ACC112 (cell line): ENCODE results near the gene ZNF732.

ENCODE experiments used
- H2AFZ ChIP-seq: fragments of 200-600 bp; sonication (generic); one replicate; pipeline ENCODE4 v1.6.0; 2017; ENCODE audit warnings: antibody characterized with exemption, low read length; ENCODE audit not compliant: unreplicated experiment
- H3K27ac ChIP-seq: fragments of 200-600 bp; sonication (generic); 2 replicates; pipeline ENCODE4 v1.5.1; 2014; ENCODE audit warnings: low read depth, mild to moderate bottlenecking, antibody characterized with exemption, low read length, moderate library complexity
- H3K27me3 ChIP-seq: fragments of 200-600 bp; sonication (generic); 2 replicates; pipeline ENCODE4 v1.6.1; 2014; ENCODE audit warnings: mild to moderate bottlenecking, antibody characterized with exemption, low read length, moderate library complexity, mixed read lengths; ENCODE audit not compliant: insufficient read depth
- H3K36me3 ChIP-seq: fragments of 200-600 bp; sonication (generic); 2 replicates; pipeline ENCODE4 v1.6.1; 2016; ENCODE audit warnings: mild to moderate bottlenecking, antibody characterized with exemption, low read length, moderate library complexity, mixed read lengths; ENCODE audit not compliant: insufficient read depth
- H3K4me1 ChIP-seq: fragments of 200-600 bp; sonication (generic); one replicate; pipeline ENCODE4 v1.6.1; 2016; ENCODE audit warnings: low read length, mixed read lengths; ENCODE audit not compliant: insufficient read depth, unreplicated experiment, control insufficient read depth
- H3K4me3 ChIP-seq: fragments of 200-600 bp; sonication (generic); 2 replicates; pipeline ENCODE4 v1.5.1; 2014; ENCODE audit warnings: mild to moderate bottlenecking, low read depth, low read length
- H3K79me2 ChIP-seq: fragments of 200-600 bp; sonication (generic); one replicate; pipeline ENCODE4 v1.6.0; 2016; ENCODE audit warnings: low read length; ENCODE audit not compliant: control insufficient read depth, unreplicated experiment, insufficient read depth

Gene ZNF732

DNA sequence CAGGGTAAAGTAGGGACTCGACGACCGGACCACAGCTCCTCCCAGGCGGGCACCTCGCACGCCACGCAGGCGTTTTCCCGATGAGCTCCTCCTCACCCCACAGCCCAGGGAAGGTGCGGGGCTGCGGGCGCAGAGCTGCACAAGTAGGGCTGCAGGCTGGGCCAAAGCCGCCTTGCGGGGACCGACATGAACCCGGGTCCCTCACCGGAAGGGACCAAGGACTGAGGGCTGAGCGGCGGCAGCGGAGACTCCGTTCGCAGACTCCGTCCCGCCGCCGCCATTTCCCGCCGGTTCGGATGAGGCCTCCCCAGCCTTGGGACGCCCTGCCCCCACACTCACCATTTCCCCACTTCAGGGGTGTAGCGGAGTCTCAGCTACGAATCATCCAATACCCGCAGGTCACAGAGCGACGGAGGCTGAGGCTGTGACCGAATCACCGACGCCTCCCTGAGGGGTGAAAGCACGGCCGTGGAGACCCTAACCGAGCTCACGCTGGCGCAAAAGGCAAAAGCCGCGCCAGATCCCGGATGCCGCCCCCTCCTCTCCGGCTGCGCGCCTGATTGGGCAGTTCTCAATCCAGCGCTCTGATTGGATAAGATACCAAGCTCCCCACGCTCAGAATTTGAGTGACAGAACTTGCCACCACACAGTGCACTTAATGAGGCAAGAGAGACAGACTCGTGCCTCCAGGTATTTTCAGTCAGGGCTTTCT lies at the start of gene ZNF732:
Gene ZNF732 (minus strand): TSS at position 506 of the 712 bp plus-strand sequence. CDS start 164 bp downstream, at position 342.
- no peaks in the 10 kb centered on the region for H3K27me3 ChIP-seq
- peaks cover 7% of the 10 kb centered on the region for H3K36me3 ChIP-seq
- H3K4me1 ChIP-seq: no peaks in the 10 kb centered on the region
- peak within 1 kb of the TSS; percentile 45 for H2AFZ ChIP-seq
- peaks cover 15% of the 10 kb centered on the region for H3K79me2 ChIP-seq
- H3K4me3 ChIP-seq: peak within 1 kb of the TSS; percentile 81
- H3K27ac ChIP-seq: peak within 1 kb of the TSS; percentile 21

DNA sequence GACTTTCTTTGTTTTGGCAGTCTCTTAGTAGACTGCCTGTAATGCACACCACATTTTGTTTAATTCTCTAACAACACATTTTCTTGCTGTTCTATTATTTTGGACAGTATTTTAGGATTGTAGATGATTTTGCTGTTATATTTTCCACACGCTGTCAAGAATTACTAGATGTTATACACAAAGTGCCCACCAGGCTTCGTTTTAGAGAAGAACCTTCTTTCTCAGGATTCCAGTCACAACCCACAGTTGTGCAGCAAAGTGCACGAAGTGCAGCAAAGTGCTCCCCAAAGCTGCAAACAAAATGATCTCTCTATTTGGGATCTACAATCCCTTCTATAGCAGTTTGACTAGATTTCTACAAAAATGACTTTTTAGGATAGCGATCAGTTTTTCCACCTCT lies 34.7 kb upstream of the ZNF732 start:
- no peak overlapping the region for H3K27ac ChIP-seq
- H3K79me2 ChIP-seq: peaks cover 55% of the 10 kb centered on the region
- H3K27me3 ChIP-seq: no peaks in the 10 kb centered on the region
- H3K36me3 ChIP-seq: peaks cover 34% of the 10 kb centered on the region
- H3K4me3 ChIP-seq: no peak overlapping the region
- peaks cover 11% of the 10 kb centered on the region for H3K4me1 ChIP-seq
- H2AFZ ChIP-seq: no peak overlapping the region

DNA sequence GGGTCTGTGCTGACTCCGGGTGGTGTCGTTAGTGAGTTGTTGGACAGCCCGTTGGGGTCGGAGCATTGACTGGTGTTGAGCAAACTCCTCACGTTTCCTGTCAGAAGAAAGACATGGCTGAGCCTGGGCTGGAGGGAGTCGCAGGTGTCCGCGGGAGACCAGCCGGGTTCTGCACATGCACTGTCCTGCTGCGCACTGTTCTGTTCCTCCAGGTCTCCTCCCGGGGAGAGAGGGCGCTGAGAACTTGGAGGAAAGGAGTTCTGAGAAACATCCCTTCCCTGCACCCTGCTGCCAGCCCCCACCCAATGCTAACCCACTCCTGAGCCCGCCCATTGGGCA lies 33.5 kb upstream of the ZNF732 start:
- H3K36me3 ChIP-seq: peaks cover 23% of the 10 kb centered on the region
- H2AFZ ChIP-seq: no peak overlapping the region
- no peaks in the 10 kb centered on the region for H3K27me3 ChIP-seq
- H3K4me1 ChIP-seq: peaks cover 11% of the 10 kb centered on the region
- H3K4me3 ChIP-seq: peak overlapping the region; percentile 88
- H3K27ac ChIP-seq: peak overlapping the region; percentile 81; the same call in 1 of the 2 replicates
- peaks cover 51% of the 10 kb centered on the region for H3K79me2 ChIP-seq

DNA sequence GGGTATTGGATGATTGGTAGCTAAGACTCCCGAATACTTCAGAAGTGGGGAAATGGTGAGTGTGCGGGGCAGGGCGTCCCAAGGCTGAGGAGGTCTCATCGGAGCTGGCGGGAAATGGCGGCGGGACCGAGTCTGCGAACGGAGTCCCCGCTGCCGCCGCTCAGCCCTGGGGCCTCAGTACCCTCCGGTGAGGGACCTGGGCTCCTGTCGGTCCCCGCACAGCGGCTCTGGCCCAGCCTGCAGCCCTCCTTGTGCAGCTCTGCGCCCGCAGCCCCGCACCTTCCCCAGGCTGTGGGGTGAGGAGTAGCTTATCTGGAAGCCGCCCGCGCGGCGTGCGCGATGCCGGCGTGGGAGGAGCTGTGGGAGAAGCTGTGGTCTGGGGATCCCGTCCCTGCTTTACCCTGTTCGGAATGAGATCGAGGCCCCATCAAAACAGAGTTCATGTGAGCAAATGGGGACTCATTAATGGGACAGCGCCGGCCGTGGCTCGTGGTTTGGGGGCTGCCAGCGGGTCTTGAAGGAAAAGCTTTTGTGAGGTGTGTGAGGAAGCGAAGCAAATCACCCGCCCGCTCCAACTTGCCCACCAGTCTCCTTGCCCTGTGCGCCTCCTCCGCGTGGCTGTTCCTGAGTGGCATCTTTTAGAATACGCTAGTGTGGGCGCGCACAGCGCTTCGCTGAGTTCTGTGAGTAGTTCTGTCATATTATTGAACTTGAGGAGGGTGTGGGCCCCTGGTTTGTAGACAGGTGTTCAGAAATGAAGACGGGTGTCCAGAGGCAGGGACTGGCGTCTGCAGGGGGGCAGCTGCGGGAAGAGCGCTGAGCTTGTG lies 32.9 kb upstream of the ZNF732 start:
- H3K79me2 ChIP-seq: peaks cover 49% of the 10 kb centered on the region
- peak overlapping the region; percentile 88 for H3K4me3 ChIP-seq
- peaks cover 21% of the 10 kb centered on the region for H3K36me3 ChIP-seq
- H3K27ac ChIP-seq: peak overlapping the region; percentile 81
- no peaks in the 10 kb centered on the region for H3K27me3 ChIP-seq
- peak overlapping the region; percentile 62 for H2AFZ ChIP-seq
- H3K4me1 ChIP-seq: peaks cover 11% of the 10 kb centered on the region

DNA sequence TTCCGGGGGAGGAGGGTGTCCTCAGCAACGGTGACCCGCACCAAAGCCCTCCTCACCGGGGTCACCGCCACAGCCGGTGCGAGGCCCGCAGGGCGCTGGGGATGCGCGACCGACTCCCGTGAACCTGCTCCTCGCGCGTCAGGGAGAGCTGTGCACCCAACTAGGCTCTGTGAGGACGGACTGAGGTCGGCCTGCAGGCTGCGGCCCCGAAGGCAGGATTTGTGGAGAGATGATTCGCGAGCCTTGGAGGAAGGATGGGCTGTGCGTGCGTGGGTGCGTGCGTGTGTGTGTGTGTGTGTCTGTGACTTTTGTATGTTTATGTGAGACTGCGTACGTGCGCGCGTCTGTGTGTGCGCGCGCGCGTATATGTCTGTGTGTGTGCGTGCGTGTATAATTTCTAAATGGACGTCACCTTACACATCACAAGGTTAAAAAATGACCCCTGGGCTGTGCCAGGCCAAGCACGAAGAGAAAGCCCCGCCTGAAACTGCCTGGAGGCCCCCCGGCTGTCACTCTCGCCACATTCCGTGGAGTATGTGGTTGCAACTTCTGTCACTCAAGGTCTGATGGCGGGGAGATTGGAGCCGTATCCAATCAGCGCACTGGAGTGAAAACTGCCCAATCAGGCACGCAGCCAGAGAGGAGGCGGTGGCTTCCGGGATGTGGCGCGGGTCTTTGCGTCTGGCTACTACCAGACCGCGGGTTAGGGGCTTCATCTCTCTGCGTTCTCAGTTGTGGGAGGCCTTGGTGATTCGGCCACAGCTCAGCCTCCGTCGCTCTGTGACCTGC lies 32.1 kb upstream of the ZNF732 start, which contains the start of gene ZNF141:
Gene ZNF141 (plus strand): TSS at position 672 of the 789 bp plus-strand sequence. CDS start 170 bp downstream, outside the sequence.
- H3K27ac ChIP-seq: peak within 1 kb of the TSS; percentile 81
- peaks cover 11% of the 10 kb centered on the region for H3K4me1 ChIP-seq
- H3K36me3 ChIP-seq: peaks cover 17% of the 10 kb centered on the region
- peak within 1 kb of the TSS; percentile 68 for H2AFZ ChIP-seq
- no peaks in the 10 kb centered on the region for H3K27me3 ChIP-seq
- peak within 1 kb of the TSS; percentile 88 for H3K4me3 ChIP-seq
- H3K79me2 ChIP-seq: peaks cover 45% of the 10 kb centered on the region

DNA sequence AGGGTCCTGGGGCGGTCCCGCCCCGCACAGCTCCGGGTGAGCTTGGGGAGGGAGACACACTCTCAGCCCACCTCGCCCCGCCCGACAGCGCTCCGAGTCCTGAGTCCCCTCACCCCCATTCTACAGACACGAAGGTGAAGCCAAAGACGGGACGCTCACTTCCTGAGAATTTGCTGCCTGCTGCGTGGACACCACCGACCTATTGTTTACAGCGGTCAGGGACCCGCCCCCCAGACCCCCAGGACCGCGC lies 31.5 kb upstream of the ZNF732 start:
- Histone ChIP-seq H3K27me3 (no peaks in the 10 kb centered on the region), H3K27ac (peak overlapping the region; percentile 75), H2AFZ (peak overlapping the region; percentile 68), H3K79me2 (peaks cover 40% of the 10 kb centered on the region), H3K4me1 (peaks cover 11% of the 10 kb centered on the region), H3K4me3 (peak overlapping the region; percentile 88), H3K36me3 (peaks cover 14% of the 10 kb centered on the region)

DNA sequence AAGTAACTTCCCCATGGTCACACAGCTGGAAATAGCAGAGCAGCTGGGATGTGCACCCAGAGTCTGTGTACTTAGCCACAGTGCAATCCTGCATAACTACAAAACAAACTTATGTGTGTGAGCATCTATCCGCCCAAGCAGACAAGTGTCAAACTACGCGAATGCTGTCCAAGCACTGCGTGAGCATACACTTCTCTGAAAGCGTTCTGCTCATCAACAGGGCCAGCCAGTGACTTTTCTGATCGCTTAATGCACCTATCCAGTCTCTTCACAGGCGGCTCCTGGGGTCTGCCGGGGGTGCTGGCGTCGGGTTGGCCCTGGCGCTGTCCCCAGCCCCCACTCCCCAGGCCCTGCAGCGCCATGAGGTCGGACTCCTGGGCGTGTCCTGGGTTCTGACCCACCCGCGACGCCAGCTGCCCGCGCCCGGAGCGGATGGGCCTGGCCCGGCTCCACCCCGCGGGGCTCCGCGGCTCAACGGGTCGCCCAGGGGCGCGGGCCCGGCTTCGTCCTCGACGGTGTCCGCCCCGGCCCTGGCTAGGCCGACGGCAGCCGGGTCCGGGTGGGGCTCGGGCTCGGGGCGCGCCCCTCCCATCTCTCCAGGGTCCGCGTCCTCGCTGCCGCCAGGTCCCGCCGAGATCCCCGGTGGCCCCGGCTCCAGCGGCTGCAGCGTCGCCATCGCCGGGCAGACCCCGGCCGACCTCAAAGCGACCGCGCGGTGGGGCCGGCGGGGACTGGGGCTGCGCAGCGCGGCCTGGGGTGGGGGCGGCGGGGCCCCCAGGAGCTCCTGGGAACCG lies 31.0 kb upstream of the ZNF732 start:
- H3K4me3 ChIP-seq: peak overlapping the region; percentile 88
- H3K4me1 ChIP-seq: peaks cover 11% of the 10 kb centered on the region
- H3K27ac ChIP-seq: peak overlapping the region; percentile 75; the same call in 1 of the 2 replicates
- H3K79me2 ChIP-seq: peaks cover 34% of the 10 kb centered on the region
- H2AFZ ChIP-seq: peak overlapping the region; percentile 68
- H3K27me3 ChIP-seq: no peaks in the 10 kb centered on the region
- peaks cover 10% of the 10 kb centered on the region for H3K36me3 ChIP-seq

DNA sequence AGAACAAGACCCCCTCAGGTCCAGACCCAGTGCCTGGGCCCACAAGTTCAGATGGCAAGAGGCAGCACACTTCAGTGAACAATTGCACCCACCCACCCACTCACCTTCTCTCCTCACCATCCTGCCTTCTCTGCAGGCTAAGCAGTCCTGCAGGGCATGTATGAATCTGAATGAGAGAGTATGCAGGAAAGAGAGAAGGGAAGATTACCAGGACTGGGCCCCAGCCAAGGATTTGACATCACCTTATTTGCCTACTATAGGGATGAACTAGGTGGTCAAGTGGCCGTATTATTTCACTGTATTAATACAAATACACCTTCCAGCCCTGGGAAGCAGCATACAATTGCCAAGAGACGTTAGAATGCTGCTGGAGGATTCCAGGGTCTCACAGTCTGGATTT lies 30.2 kb upstream of the ZNF732 start:
- Histone ChIP-seq H3K27me3 (no peaks in the 10 kb centered on the region), H3K4me3 (peak overlapping the region; percentile 88), H3K79me2 (peaks cover 27% of the 10 kb centered on the region), H3K36me3 (peaks cover 8% of the 10 kb centered on the region), H3K27ac (no peak overlapping the region), H3K4me1 (peaks cover 11% of the 10 kb centered on the region), H2AFZ (no peak overlapping the region)

DNA sequence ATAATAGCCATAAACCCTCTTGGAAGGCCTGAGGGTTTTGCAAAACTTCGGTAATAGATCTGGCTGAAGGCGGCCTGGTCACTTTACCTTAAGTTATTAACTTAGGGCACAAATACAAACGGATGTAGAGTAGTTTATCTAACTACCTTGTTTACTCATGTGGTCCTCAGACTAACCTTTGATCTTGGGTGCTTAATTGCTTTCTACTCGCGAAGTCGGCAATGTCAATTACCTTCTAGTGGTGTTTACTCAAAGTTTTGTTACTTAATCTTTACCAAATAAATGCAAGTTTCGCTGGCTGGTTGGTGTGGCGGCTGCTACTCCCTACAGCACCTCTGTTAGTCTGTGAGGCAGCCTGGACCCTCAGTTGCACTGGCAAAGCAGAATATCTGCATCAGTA lies 23.5 kb upstream of the ZNF732 start:
- no peak overlapping the region for H3K27ac ChIP-seq
- H3K27me3 ChIP-seq: no peaks in the 10 kb centered on the region
- no peak overlapping the region for H2AFZ ChIP-seq
- H3K79me2 ChIP-seq: no peaks in the 10 kb centered on the region
- H3K4me1 ChIP-seq: no peaks in the 10 kb centered on the region
- no peaks in the 10 kb centered on the region for H3K36me3 ChIP-seq
- no peak overlapping the region for H3K4me3 ChIP-seq
